HG02943 (cell line): ENCODE data around the gene CYLC1.

Experiments
- ATAC-seq: cut with Tn5 transposase; IDR thresholded peaks from one replicate; pipeline ENCODE4 v1.9.1; 2021; ENCODE audit warnings: mild to moderate bottlenecking, low read depth, moderate library complexity; ENCODE audit not compliant: unreplicated experiment

CYLC1 gene, protein sequence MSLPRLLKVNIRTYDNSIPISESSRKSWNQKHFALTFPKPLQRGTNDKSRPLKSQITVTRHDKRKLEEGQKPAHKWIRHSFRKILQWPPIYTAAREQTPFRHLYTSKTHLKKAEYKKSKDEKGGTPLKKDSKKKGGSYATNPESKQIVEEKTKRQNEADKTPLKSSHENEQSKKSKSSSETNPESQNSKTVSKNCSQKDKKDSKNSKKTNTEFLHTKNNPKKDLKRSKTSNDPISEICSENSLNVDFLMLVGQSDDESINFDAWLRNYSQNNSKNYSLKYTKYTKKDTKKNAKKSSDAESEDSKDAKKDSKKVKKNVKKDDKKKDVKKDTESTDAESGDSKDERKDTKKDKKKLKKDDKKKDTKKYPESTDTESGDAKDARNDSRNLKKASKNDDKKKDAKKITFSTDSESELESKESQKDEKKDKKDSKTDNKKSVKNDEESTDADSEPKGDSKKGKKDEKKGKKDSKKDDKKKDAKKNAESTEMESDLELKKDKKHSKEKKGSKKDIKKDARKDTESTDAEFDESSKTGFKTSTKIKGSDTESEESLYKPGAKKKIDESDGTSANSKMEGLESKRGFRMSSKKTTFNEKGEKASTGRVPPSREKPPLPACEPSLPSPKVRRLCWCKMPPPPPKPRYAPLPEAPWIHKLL

DNA sequence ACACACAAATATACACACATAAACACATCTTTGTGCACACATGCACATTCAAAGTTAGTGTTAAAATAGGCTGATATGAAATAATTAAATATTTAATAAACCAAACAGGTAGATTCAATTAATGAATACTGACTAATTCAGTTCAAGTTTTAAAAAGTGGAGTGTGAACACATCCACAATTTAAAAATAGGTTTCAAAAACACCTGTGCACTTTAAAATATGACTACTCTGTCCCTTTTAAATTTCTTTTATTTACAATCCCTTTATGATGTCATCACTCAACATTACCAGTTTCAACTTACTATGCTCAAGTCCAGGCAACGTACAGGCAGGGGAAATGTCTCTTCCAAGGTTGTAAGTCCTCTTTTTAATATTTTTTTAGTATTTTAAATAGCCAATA is at the start of gene CYLC1:
CYLC1 (plus strand) TSS at position 301 of the 400 bp plus-strand sequence; CDS start at position 338, 37 bp downstream.
- no peak for ATAC-seq

DNA sequence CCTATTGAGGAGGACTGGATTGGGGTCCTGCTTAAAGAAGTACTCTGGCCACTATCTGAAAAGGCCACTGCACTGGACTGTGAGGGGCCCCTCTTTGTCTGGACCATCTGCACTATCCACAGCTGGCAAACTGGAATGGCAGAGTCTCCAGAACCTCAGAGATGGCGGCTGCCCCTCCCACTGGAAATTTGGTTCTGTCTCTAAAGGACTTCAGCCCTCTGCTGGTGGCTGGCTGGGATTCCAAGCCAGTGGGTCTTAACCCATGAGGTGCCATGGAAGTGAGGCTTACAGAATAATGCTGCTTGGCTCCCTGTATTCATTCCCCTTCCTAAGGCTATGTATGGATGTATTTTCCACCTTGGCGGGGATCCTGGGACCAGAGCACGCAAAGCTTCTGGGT is 41.6 kb upstream of the CYLC1 start:
- no peak for ATAC-seq

DNA sequence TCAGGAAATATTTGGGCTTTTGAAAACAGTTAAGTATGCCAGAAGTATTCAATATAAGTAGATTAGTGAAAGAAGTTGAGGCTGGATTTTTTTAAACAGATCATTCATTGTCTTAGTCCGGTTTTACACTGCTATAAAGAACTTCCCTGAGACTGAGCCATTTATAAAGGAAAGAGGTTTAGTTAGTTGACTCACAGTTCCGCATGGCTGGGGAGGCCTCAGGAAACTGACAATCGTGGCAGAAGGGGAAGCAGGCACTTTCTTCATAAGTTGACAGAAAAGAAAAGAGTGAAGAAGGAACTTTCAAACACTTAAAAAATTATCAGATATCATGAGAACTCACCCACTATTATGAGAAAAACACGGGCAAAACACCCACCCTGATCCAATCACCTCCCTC is 31.1 kb upstream of the CYLC1 start:
- ATAC-seq: no peak

DNA sequence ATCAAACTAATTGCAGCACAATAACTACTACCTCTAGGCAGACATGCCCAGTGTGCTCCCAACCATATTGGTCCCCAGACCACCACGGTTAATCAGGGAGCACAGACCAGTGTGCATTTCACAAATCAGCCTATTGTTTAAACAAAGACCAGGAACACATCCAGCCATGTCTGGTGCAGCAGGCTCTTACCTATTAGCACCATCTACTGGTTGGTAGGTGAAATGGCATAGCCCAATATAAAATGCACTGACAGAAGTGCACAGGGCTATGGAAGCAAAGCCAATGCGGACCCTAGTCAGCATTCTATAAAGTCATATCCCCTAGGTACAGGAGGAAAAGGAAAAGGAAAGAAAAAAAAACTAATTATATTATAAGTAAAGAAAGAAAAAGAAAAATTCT is 15.5 kb upstream of the CYLC1 start:
- peak; percentile 97 for ATAC-seq

DNA sequence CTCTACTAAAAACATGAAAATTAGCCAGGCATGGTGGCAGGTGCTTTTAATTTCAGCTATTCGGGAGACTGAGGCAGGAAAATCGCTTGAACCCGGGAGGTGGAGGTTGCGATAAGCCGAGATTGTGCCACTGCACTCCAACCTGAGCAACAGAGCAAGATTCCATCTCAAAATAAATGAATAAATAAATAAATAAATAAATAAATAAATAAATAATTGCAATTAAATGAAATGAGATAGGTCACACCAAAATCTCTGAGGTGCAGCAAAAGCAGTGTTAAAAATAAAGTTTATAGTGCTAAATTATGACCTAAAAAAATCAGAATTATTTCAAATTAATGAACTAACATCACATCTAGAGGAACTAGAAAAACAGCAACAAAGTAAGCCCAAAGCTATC is 13.6 kb upstream of the CYLC1 start:
- no peak for ATAC-seq

DNA sequence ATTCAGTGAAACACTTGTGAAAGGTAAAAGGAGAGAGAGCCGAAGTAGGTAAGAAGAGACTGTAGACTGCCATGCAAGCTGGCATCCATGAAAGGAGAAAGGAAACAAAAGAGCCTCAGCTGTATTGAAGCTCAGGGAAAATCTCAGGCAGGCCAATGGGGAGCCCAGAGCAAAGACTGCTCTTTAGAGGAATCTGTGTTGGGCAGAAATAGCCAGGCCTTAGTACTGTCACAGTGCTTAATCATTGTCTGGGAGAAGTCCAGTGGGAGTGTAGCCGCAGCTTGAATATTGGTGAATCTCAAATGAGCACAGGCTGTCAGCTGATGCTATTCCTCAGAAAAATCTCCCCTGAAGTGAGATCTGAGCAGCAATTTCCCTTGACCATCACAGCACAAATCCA is 27.6 kb downstream of the CYLC1 start:
- no peak for ATAC-seq

DNA sequence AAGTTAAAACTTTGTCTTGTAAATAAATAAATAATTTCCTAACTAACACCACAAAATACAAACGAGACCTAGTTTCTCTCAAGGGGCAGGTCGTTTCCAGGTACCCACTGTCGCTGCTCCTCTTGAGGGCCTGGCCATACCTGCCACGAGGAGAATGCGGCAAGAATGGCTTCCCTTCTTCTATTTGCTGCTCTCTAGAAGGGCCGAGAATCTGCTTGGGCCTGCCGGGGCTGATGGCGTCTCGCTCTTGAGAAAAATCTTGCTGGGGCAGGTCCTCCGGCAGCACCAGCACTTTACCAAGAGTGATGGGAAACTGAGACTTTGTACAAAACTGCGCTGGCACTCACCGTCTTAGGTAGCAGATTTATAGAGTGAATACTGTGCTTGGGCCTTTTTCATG is 31.5 kb downstream of the CYLC1 start:
- no peak for ATAC-seq

DNA sequence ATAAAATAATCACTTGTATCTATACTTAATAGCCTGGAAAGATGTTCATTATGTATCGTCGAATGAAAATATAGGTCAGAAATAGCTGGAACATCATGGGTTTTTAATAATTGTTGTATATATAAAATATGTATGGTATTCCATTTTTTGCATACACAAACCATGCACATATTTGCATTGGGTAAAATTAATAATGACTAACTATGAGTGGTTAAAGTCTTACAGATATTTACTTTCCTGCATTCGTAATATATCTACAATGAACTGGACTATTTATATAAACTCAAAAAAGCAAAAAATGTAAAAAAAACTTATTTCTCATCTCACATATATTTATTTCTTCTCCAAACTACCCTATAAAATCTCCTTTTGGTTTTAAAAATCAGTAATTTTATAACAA is 46.0 kb downstream of the CYLC1 start:
- ATAC-seq: no peak

DNA sequence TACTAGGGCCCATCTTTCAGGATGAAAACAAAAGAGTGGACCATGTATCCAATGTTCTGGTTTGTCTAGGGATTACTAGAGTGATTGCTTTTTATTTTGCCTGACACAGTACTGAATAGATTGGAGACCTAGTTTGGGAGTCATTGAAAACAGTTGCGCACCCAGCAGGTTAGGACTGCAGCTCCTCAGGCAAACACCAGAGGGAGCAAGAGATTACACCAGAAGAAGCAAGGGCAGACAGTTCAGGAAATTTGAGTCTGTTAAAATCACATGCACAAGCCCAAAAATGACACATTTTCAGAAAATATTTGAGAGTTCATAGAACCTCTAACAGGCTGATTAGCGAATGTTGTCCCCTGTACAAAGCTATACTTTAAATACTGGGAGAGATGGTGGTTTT is 55.6 kb downstream of the CYLC1 start:
- ATAC-seq: no peak

DNA sequence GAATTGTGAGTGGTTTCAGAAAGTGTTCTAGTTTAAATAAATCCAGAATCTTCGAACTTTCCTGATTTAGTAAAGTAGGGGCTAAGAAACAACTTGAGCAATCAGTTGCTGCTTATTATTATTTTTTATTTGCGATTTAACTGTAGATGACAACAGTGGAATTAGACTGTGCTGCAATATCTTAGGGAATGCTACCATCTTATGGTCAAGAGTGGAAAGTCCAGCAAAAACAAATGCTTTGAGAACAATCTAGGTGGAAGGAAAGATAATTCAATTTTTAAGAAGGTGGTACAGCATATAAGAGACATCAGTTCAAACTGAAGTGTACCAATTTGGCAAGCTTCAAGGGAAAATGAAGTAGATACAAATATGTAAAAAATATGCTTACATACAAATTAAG is 73.3 kb downstream of the CYLC1 start:
- no peak for ATAC-seq
